Gastroesophageal sphincter (tissue), 4 donors: Measurements from ENCODE around the gene CFAP74. TPM values are rescaled to one million over a fixed set of nuclear protein-coding genes. Genes with fewer than 3 reads are reported as not detected.

Source experiments
- ATAC-seq: fragments of 150-250 bp; one replicate; pipeline ENCODE4 v1.9.1; 2016; ENCODE audit warnings: mild to moderate bottlenecking, moderate library complexity
- H3K27ac ChIP-seq, 4 donors: fragments of 200-600 bp; sonication (generic) in 3 of 4; 1 replicate in 3 of 4; 2 replicates in 1 of 4; pipeline ENCODE4 v1.5.1; 2016 to 2019
- H3K27me3 ChIP-seq: fragments of 200-600 bp; sonication (generic); one replicate; pipeline ENCODE4 v1.5.1; 2019
- H3K36me3 ChIP-seq, 2 donors: fragments of 200-600 bp; sonication (generic); one replicate each; pipeline ENCODE4 v1.5.1; 2019; ENCODE audit warnings: control low read depth in 1 of 2
- H3K4me1 ChIP-seq, 3 donors: fragments of 200-600 bp; sonication (generic); 1 replicate in 2 of 3; 2 replicates in 1 of 3; pipeline ENCODE4 v1.5.1; 2016 to 2019; ENCODE audit warnings: control low read depth in 2 of 3
- H3K4me3 ChIP-seq, 2 donors: fragments of 200-600 bp; sonication (generic); one replicate each; pipeline ENCODE4 v1.5.1; 2019; ENCODE audit warnings: mild to moderate bottlenecking in 1 of 2, moderate library complexity in 1 of 2
- H3K9me3 ChIP-seq, 3 donors: fragments of 200-600 bp; sonication (generic); one replicate each; pipeline ENCODE4 v1.5.1; 2017 to 2019; ENCODE audit warnings: control low read depth in 2 of 3
- CTCF ChIP-seq, 4 experiments: fragments of 200-600 bp in 2 of 4; fragments of 450-650 bp in 2 of 4; sonication (generic) in 1 of 4; IDR thresholded peaks; one replicate each; pipeline ENCODE4 v1.5.1; 2017 to 2019; ENCODE audit warnings: antibody characterized with exemption in 4 of 4, mild to moderate bottlenecking in 2 of 4, moderate library complexity in 2 of 4
- EP300 ChIP-seq: sonication (generic); formaldehyde crosslinking; IDR thresholded peaks from one replicate; pipeline ENCODE4 v1.6.1; 2017; ENCODE audit warnings: antibody characterized with exemption, mild to moderate bottlenecking
- POLR2A ChIP-seq, 2 donors: fragments of 450-650 bp; IDR thresholded peaks; one replicate each; pipeline ENCODE4 v1.6.1; 2017; ENCODE audit warnings: antibody characterized with exemption in 2 of 2, mild to moderate bottlenecking in 2 of 2, moderate library complexity in 1 of 2
- POLR2AphosphoS5 ChIP-seq: sonication (generic); formaldehyde crosslinking; IDR thresholded peaks from one replicate; pipeline ENCODE4 v1.6.1; 2017; ENCODE audit warnings: antibody characterized with exemption
- WGBS, 2 donors: methylation state at CpG; one replicate each; pipeline ENCODE4 v1.1.5; 2018; ENCODE audit warnings: low coverage in 1 of 2; 5-methylcytosine and 5-hydroxymethylcytosine counted together
- total RNA-seq, 4 donors: library from RNA; depleted of rRNA; stranded (reverse); fragments of >200 nt; gene quantifications; one replicate each; pipeline ENCODE4 v1.1.0, GENCODE V29; 2016

CFAP74 gene
- total RNA-seq, 4 donors from 2014 or later = 0.12 TPM; not detected in 3

GRCh38 chr1:2032737-2033136 lies 29.2 kb upstream of the CFAP74 start:
- no peak for TF ChIP-seq POLR2A (IDR thresholded peaks at IDR 0.05)
- no peak for TF ChIP-seq EP300
- no peak for TF ChIP-seq POLR2AphosphoS5
- TF ChIP-seq CTCF (IDR thresholded peaks at IDR 0.05) = no peak
- peaks cover 78% of the 10 kb centered on the region for H3K27me3 ChIP-seq
- WGBS, 2 donors = 73 to 80% methylated on average over 1 to 3 of the region's 14 CpGs
- H3K9me3 ChIP-seq = peaks cover 0 to 2% (median 0%) of the 10 kb centered on the region in 3 donors
- no peak overlapping the region for H3K27ac ChIP-seq
- no peaks in the 10 kb centered on the region for H3K36me3 ChIP-seq
- H3K4me1 ChIP-seq = no peaks in the 10 kb centered on the region
- ATAC-seq = no peak
- H3K4me3 ChIP-seq = no peak overlapping the region

GRCh38 chr1:2031546-2032540 lies 28.3 kb upstream of the CFAP74 start:
- TF ChIP-seq POLR2AphosphoS5 (no peak), CTCF (IDR thresholded peaks at IDR 0.05) (no peak), POLR2A (IDR thresholded peaks at IDR 0.05) (no peak), EP300 (no peak)
- peaks cover 77% of the 10 kb centered on the region for H3K27me3 ChIP-seq
- H3K4me3 ChIP-seq = no peak overlapping the region
- H3K4me1 ChIP-seq = no peaks in the 10 kb centered on the region
- 87% methylated on average over 9 of the region's 33 CpGs; no CpG with 5 or more reads in 1 of the 2 donors for WGBS, 2 donors
- H3K36me3 ChIP-seq = no peaks in the 10 kb centered on the region
- no peaks in the 10 kb centered on the region for H3K9me3 ChIP-seq
- no peak overlapping the region for H3K27ac ChIP-seq
- no peak for ATAC-seq

- 60 to 72% methylated on average over 1 to 5 of the region's 42 CpGs for WGBS, 2 donors
These were observed 26.7 kb upstream of the CFAP74 start for GRCh38 chr1:2030076-2030871.

GRCh38 chr1:2029561-2029960 lies 26.0 kb upstream of the CFAP74 start:
- WGBS, 2 donors = no CpG with 5 or more reads among the region's 15 CpGs
- peaks cover 0 to 13% (median 0%) of the 10 kb centered on the region in 3 donors for H3K4me1 ChIP-seq
- H3K9me3 ChIP-seq = no peaks in the 10 kb centered on the region
- no peak overlapping the region for H3K27ac ChIP-seq
- no peaks in the 10 kb centered on the region for H3K36me3 ChIP-seq
- TF ChIP-seq POLR2AphosphoS5 (no peak), POLR2A (IDR thresholded peaks at IDR 0.05) (no peak), EP300 (no peak), CTCF (IDR thresholded peaks at IDR 0.05) (no peak)
- H3K27me3 ChIP-seq = peaks cover 72% of the 10 kb centered on the region
- no peak for ATAC-seq
- no peak overlapping the region for H3K4me3 ChIP-seq

More at GRCh38 chr1:2030076-2030871, 26.7 kb upstream of the CFAP74 start:
- TF ChIP-seq EP300 (no peak), POLR2A (IDR thresholded peaks at IDR 0.05) (no peak), CTCF (IDR thresholded peaks at IDR 0.05) (no peak), POLR2AphosphoS5 (no peak)
- Histone ChIP-seq H3K27ac (no peak overlapping the region), H3K27me3 (peaks cover 72% of the 10 kb centered on the region), H3K4me1 (peaks cover 0 to 9% (median 0%) of the 10 kb centered on the region in 3 donors), H3K36me3 (no peaks in the 10 kb centered on the region), H3K4me3 (no peak overlapping the region), H3K9me3 (no peaks in the 10 kb centered on the region)
- ATAC-seq = no peak
